Hepatocyte (in vitro differentiated cells): Measurements from ENCODE around the gene NPEPL1.

Experiments used
- CTCF ChIP-seq: fragments of 200-600 bp; sonication (generic); IDR thresholded peaks from 2 replicates; pipeline ENCODE4 v1.5.1; 2016; ENCODE audit warnings: antibody characterized with exemption, mild to moderate bottlenecking; ENCODE audit not compliant: poor library complexity
- EZH2 ChIP-seq: fragments of 200-600 bp; sonication (generic); IDR thresholded peaks from 2 replicates; pipeline ENCODE4 v1.6.1; 2016; ENCODE audit warnings: antibody characterized with exemption, mild to moderate bottlenecking, borderline replicate concordance
- EZH2phosphoT487 ChIP-seq: fragments of 200-600 bp; sonication (generic); IDR thresholded peaks from one replicate; pipeline ENCODE4 v1.6.1; 2018; ENCODE audit warnings: antibody characterized with exemption, mild to moderate bottlenecking, low read depth, moderate library complexity; ENCODE audit not compliant: unreplicated experiment, severe bottlenecking

GRCh38 chr20:58692579-58693225 lies at the start of gene NPEPL1:
- no peak for TF ChIP-seq CTCF
- no peak for TF ChIP-seq EZH2
- no peak for TF ChIP-seq EZH2phosphoT487
